ENCODE data around the gene DUS3L. TPM values are rescaled to one million over a fixed set of nuclear protein-coding genes. Genes with fewer than 3 reads are reported as not detected.

The DUS3L gene
- total and polyA plus RNA-seq, 10 donors, result 22.7 to 63.9 (median 38.8) TPM

DNA sequence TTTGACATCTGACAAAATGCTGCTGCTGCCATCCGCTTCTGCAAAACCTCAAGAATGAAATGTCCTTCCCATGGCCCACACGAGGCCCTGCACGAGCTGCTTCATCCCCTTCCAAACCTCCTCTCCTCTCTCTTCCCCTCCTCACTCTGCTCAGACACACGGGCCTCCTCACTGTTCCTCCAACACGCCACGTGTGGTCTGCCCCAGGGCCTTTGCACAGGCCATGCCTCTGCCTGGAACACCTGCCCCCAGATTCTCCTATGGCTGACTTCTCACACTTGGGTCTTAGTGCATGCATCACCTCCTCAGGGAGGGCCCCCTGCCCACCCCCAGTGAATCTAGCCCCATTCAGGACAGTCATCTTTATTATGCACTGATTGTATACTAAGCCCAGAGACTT lies 29.8 kb upstream of the DUS3L start:
- peaks cover 0 to 4% (median 0%) of the 10 kb centered on the region in 8 donors for H3K9me3 ChIP-seq
- 46 to 69% (median 53%) methylated on average over 6 of the region's 6 CpGs for WGBS, 5 donors
- no peak for DNase-seq
- H3K36me3 ChIP-seq, result no peaks in the 10 kb centered on the region
- intact Hi-C loops (cut with DNase I; ENCODE audit: low total_unique reads), result no loop called here
- peaks cover 0 to 28% (median 0%) of the 10 kb centered on the region in 7 donors for H3K27me3 ChIP-seq (replicated peaks in 1 of 7)
- no peaks in the 10 kb centered on the region for H3K4me1 ChIP-seq
- no peak overlapping the region for H3K27ac ChIP-seq
- H3K4me3 ChIP-seq, result no peak overlapping the region
- no peak for TF ChIP-seq CTCF (IDR thresholded peaks at IDR 0.05 in 8 of 11, conservative IDR thresholded peaks at IDR 0.05 in 3 of 11)
- no peak for TF ChIP-seq POLR2A (IDR thresholded peaks at IDR 0.05)
- no peak for TF ChIP-seq POLR2AphosphoS5 (IDR thresholded peaks at IDR 0.05)

DNA sequence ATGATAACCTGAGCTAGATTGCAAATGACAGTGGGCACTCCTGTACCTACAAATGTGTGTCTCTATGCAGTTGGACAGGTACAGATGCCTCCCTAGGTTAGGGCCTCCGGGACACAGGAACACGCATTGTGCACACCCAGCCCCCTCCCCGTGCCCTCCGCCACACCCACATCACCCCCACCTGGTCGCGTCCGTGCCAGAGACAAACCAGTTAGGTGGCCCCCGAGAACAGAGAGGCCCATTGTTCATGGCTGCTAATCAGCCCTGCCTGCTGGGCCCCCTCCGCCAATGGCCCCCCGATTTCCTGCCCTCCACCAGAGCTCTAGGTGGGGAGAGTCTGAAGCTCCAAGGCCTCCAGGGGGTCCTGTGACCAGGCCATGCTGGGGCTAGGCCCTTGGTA lies 27.6 kb upstream of the DUS3L start:
- H3K36me3 ChIP-seq, result no peaks in the 10 kb centered on the region
- H3K27ac ChIP-seq, result no peak overlapping the region
- no peak for DNase-seq
- WGBS, 5 donors, result 85 to 95% (median 88%) methylated on average over 9 to 10 of the region's 10 CpGs
- TF ChIP-seq CTCF (IDR thresholded peaks at IDR 0.05 in 8 of 11, conservative IDR thresholded peaks at IDR 0.05 in 3 of 11), result no peak
- H3K4me1 ChIP-seq, result no peaks in the 10 kb centered on the region
- no peak overlapping the region for H3K4me3 ChIP-seq
- intact Hi-C loops (cut with DNase I; ENCODE audit: low total_unique reads), result no loop called here
- peaks cover 0 to 35% (median 0%) of the 10 kb centered on the region in 7 donors for H3K27me3 ChIP-seq (replicated peaks in 1 of 7)
- no peaks in the 10 kb centered on the region for H3K9me3 ChIP-seq

GRCh38 chr19:5817218-5817617 lies 26.3 kb upstream of the DUS3L start:
- WGBS, 5 donors, result 90 to 98% (median 95%) methylated on average over 2 of the region's 2 CpGs

DNA sequence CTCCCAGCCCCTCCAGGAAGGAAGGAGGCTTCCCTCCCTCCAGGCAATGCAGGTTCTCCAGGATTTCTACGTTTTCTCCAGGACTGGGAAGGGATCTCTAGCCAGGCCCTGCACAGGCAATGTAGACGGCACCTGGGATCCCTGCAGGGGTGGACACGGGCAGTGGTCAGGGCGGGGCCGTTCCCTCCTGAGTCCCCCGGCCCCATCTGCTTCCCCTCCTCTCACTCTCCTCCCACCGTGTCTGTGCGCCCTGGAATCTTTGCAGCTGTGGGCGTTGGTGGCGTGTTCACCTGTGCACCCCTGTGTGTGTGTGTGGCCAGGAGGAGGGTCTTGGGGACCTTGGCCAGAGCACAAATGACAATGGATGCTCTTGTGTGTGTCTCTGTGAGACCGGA lies 23.9 kb upstream of the DUS3L start:
- Histone ChIP-seq H3K36me3 (no peaks in the 10 kb centered on the region), H3K9me3 (no peaks in the 10 kb centered on the region), H3K27me3 (replicated peaks in 1 of 7) (peaks cover 0 to 28% (median 0%) of the 10 kb centered on the region in 7 donors), H3K4me3 (no peak overlapping the region), H3K27ac (no peak overlapping the region), H3K4me1 (no peaks in the 10 kb centered on the region)
- no peak for TF ChIP-seq POLR2AphosphoS5 (IDR thresholded peaks at IDR 0.05)
- WGBS, 5 donors, result 64 to 78% (median 74%) methylated on average over 5 to 11 of the region's 11 CpGs
- DNase-seq, result no peak
- intact Hi-C loops (cut with DNase I; ENCODE audit: low total_unique reads), result no loop called here

More at GRCh38 chr19:5817218-5817617, 26.3 kb upstream of the DUS3L start:
- TF ChIP-seq CTCF (IDR thresholded peaks at IDR 0.05 in 8 of 11, conservative IDR thresholded peaks at IDR 0.05 in 3 of 11), result no peak
- no peak for TF ChIP-seq POLR2A (IDR thresholded peaks at IDR 0.05)
- no peak for TF ChIP-seq POLR2AphosphoS5 (IDR thresholded peaks at IDR 0.05)
- Histone ChIP-seq H3K9me3 (no peaks in the 10 kb centered on the region), H3K27me3 (replicated peaks in 1 of 7) (peaks cover 0 to 30% (median 0%) of the 10 kb centered on the region in 7 donors), H3K27ac (no peak overlapping the region), H3K36me3 (no peaks in the 10 kb centered on the region), H3K4me3 (no peak overlapping the region), H3K4me1 (no peaks in the 10 kb centered on the region)
- DNase-seq, result no peak
- intact Hi-C loops (cut with DNase I; ENCODE audit: low total_unique reads), result no loop called here

Data from spleen (tissue), 11 donors.